ES-I3 (cell line): ENCODE results near the gene CTNNBL1.
"Not testable (repeated sequence)": the region's sequence is repeated elsewhere in the genome, so short reads cannot be mapped to it uniquely, and the experiment has no call there.

Experiments used
- H3K36me3 ChIP-seq: 2 replicates; pipeline ENCODE4 v1.6.1; 2013; ENCODE audit warnings: mild to moderate bottlenecking, low read length, control low read depth, moderate library complexity; ENCODE audit not compliant: insufficient read depth
- H3K4me1 ChIP-seq: 2 replicates; pipeline ENCODE4 v1.6.1; 2013; ENCODE audit warnings: mild to moderate bottlenecking, control low read depth, low read length; ENCODE audit not compliant: insufficient read depth
- H3K9ac ChIP-seq: 2 replicates; pipeline ENCODE4 v1.6.1; 2013; ENCODE audit warnings: low read depth, mild to moderate bottlenecking, low read length, moderate library complexity
- H3K9me3 ChIP-seq: 2 replicates; pipeline ENCODE4 v1.6.1; 2013; ENCODE audit warnings: mild to moderate bottlenecking, low read length, moderate library complexity; ENCODE audit not compliant: control insufficient read depth, insufficient read depth

The CTNNBL1 gene

GRCh38 chr20:37693635-37694626, at the start of gene CTNNBL1:
Gene CTNNBL1, plus strand, starts transcription at chr20:37694030. Its CDS starts 93 bp downstream, at chr20:37694123.
- no peaks in the 10 kb centered on the region for H3K36me3 ChIP-seq

GRCh38 chr20:37644605-37645004, 49.2 kb upstream of the CTNNBL1 start:
- no peaks in the 10 kb centered on the region for H3K36me3 ChIP-seq
- no peaks in the 10 kb centered on the region for H3K4me1 ChIP-seq

More at GRCh38 chr20:37693635-37694626, at the start of gene CTNNBL1:
- H3K9ac ChIP-seq, result peak within 1 kb of the TSS; percentile 90
- H3K4me1 ChIP-seq, result no peaks in the 10 kb centered on the region
- no peaks in the 10 kb centered on the region for H3K9me3 ChIP-seq

GRCh38 chr20:37647946-37648345, 45.9 kb upstream of the CTNNBL1 start:
- no peaks in the 10 kb centered on the region for H3K36me3 ChIP-seq
- no peaks in the 10 kb centered on the region for H3K4me1 ChIP-seq
- H3K9me3 ChIP-seq, result no peaks in the 10 kb centered on the region
- no peak overlapping the region for H3K9ac ChIP-seq

More at GRCh38 chr20:37644605-37645004, 49.2 kb upstream of the CTNNBL1 start:
- Histone ChIP-seq H3K9ac (no peak overlapping the region), H3K9me3 (no peaks in the 10 kb centered on the region)

- Histone ChIP-seq H3K36me3 (no peaks in the 10 kb centered on the region), H3K9me3 (no peaks in the 10 kb centered on the region), H3K9ac (no peak overlapping the region), H3K4me1 (no peaks in the 10 kb centered on the region)
Measured at GRCh38 chr20:37649017-37649416, 44.8 kb upstream of the CTNNBL1 start.

- no peak overlapping the region for H3K9ac ChIP-seq
- H3K36me3 ChIP-seq, result no peaks in the 10 kb centered on the region
- H3K4me1 ChIP-seq, result no peaks in the 10 kb centered on the region
- no peaks in the 10 kb centered on the region for H3K9me3 ChIP-seq
Measured at GRCh38 chr20:37649676-37650370, 44.0 kb upstream of the CTNNBL1 start.

- Histone ChIP-seq H3K9me3 (no peaks in the 10 kb centered on the region), H3K4me1 (no peaks in the 10 kb centered on the region), H3K36me3 (no peaks in the 10 kb centered on the region), H3K9ac (no peak overlapping the region)
Measured at GRCh38 chr20:37650661-37651060, 43.2 kb upstream of the CTNNBL1 start.

GRCh38 chr20:37651932-37652331, 41.9 kb upstream of the CTNNBL1 start:
- no peaks in the 10 kb centered on the region for H3K4me1 ChIP-seq
- H3K36me3 ChIP-seq, result no peaks in the 10 kb centered on the region
- no peaks in the 10 kb centered on the region for H3K9me3 ChIP-seq
- no peak overlapping the region for H3K9ac ChIP-seq

GRCh38 chr20:37656945-37657344, 36.9 kb upstream of the CTNNBL1 start:
- H3K9me3 ChIP-seq, result no peaks in the 10 kb centered on the region
- H3K9ac ChIP-seq, result no peak overlapping the region
- H3K36me3 ChIP-seq, result no peaks in the 10 kb centered on the region
- peaks cover 1% of the 10 kb centered on the region; the same call in 1 of the 2 replicates for H3K4me1 ChIP-seq

- Histone ChIP-seq H3K9ac (no peak overlapping the region), H3K4me1 (peaks cover 5% of the 10 kb centered on the region; the same call in 1 of the 2 replicates), H3K36me3 (no peaks in the 10 kb centered on the region), H3K9me3 (no peaks in the 10 kb centered on the region)
Measured at GRCh38 chr20:37657924-37658804, 35.7 kb upstream of the CTNNBL1 start.

GRCh38 chr20:37661519-37661918, 32.3 kb upstream of the CTNNBL1 start:
- H3K36me3 ChIP-seq, result no peaks in the 10 kb centered on the region
- H3K9me3 ChIP-seq, result no peaks in the 10 kb centered on the region
- H3K9ac ChIP-seq, result no peak overlapping the region
- H3K4me1 ChIP-seq, result peaks cover 5% of the 10 kb centered on the region; the same call in 1 of the 2 replicates

- H3K9ac ChIP-seq, result no peak overlapping the region
- H3K4me1 ChIP-seq, result peaks cover 5% of the 10 kb centered on the region; the same call in 1 of the 2 replicates
- H3K36me3 ChIP-seq, result no peaks in the 10 kb centered on the region
- H3K9me3 ChIP-seq, result no peaks in the 10 kb centered on the region
Measured at GRCh38 chr20:37662308-37662707, 31.5 kb upstream of the CTNNBL1 start.

- not testable (repeated sequence) for H3K9me3 ChIP-seq, H3K9ac ChIP-seq, H3K36me3 ChIP-seq, H3K4me1 ChIP-seq
Measured at GRCh38 chr20:37664595-37664994, 29.2 kb upstream of the CTNNBL1 start.

- H3K36me3 ChIP-seq, result no peaks in the 10 kb centered on the region
- no peak overlapping the region for H3K9ac ChIP-seq
- H3K4me1 ChIP-seq, result peaks cover 6% of the 10 kb centered on the region
- no peaks in the 10 kb centered on the region for H3K9me3 ChIP-seq
Measured at GRCh38 chr20:37668166-37668565, 25.7 kb upstream of the CTNNBL1 start.
